Endothelial cell of umbilical vein (primary cell): ENCODE data around the gene OPTN. TPM values are rescaled to one million over a fixed set of nuclear protein-coding genes. Genes with fewer than 3 reads are reported as not detected.

Experiments
- BruUV-seq: library from RNA; stranded (reverse); fragments of 400-500 nt; replicated peaks from 2 replicates; lab custom pipeline; 2021; lab: Mats Ljungman, UMichigan
- CTCF ChIA-PET: fragments of 300-600, 350-600 bp; sonication (Branson Sonifier 250); formaldehyde crosslinking; loops from one replicate; lab custom pipeline; 2021; ENCODE audit warnings: antibody characterized with exemption, inconsistent platforms; lab: Charles Lee
- POLR2A ChIA-PET: fragments of 300-600, 350-600 bp; sonication (Branson Sonifier 250); formaldehyde crosslinking; loops from one replicate; lab custom pipeline; 2021; ENCODE audit warnings: antibody characterized with exemption, inconsistent platforms; lab: Charles Lee
- DNase-seq: peaks from one replicate; pipeline ENCODE4 v3.0.0-alpha.2; 2011; ENCODE audit warnings: low read depth, low spot score
- FAIRE-seq: peaks from 2 replicates; lab custom pipeline; 2011; peaks lifted over from hg19 to GRCh38; lab: Jason Lieb, UNC
- H2AFZ ChIP-seq: 2 replicates; pipeline ENCODE4 v1.6.0; 2012; ENCODE audit warnings: low read depth, low read length, control low read depth, inconsistent platforms
- H3K27ac ChIP-seq: 2 replicates; pipeline ENCODE4 v1.5.1; 2011; ENCODE audit warnings: low read depth, mild to moderate bottlenecking, control low read depth, low read length, moderate library complexity; ENCODE audit not compliant: insufficient read depth
- H3K27me3 ChIP-seq, 2 experiments: 2 replicates each; pipeline versions ENCODE4 v1.6.0 to v1.6.1; 2011; ENCODE audit warnings: low read length in 2 of 2, mixed read lengths in 1 of 2; ENCODE audit not compliant: control insufficient read depth in 2 of 2, insufficient read depth in 2 of 2
- H3K36me3 ChIP-seq, 2 experiments: 2 replicates in 1 of 2; 3 replicates in 1 of 2; pipeline ENCODE4 v1.5.1; 2011; ENCODE audit warnings: low read length in 2 of 2, mild to moderate bottlenecking in 1 of 2, moderate library complexity in 1 of 2; ENCODE audit not compliant: control insufficient read depth in 2 of 2, insufficient read depth in 2 of 2; ENCODE audit errors: extremely low read depth in 1 of 2
- H3K4me1 ChIP-seq: 3 replicates; pipeline ENCODE4 v1.5.1; 2011; ENCODE audit warnings: mild to moderate bottlenecking, low read length; ENCODE audit not compliant: control insufficient read depth, insufficient read depth; ENCODE audit errors: extremely low read depth
- H3K4me2 ChIP-seq: 2 replicates; pipeline ENCODE4 v1.6.1; 2011; ENCODE audit warnings: low read length, control low read depth, mixed read lengths; ENCODE audit not compliant: insufficient read depth
- H3K4me3 ChIP-seq, 3 experiments: fragments of 200-600 bp in 1 of 3; sonication (generic), shearing (Covaris generic) in 1 of 3; replicated peaks in 1 of 3; 2 replicates each; pipeline ENCODE4 v1.5.1; 2011 to 2016; ENCODE audit warnings: control low read depth in 3 of 3, low read length in 3 of 3, mild to moderate bottlenecking in 2 of 3, inconsistent platforms in 1 of 3, low read depth in 1 of 3, moderate library complexity in 1 of 3; ENCODE audit not compliant: insufficient read depth in 1 of 3
- H3K79me2 ChIP-seq: 2 replicates; pipeline ENCODE4 v1.6.0; 2012; ENCODE audit warnings: low read length, inconsistent platforms; ENCODE audit not compliant: control insufficient read depth, insufficient read depth
- H3K9ac ChIP-seq: replicated peaks from 2 replicates; pipeline ENCODE3; 2011; ENCODE audit warnings: low read length, control low read depth; ENCODE audit not compliant: insufficient read depth; ENCODE audit errors: extremely low read depth
- H3K9me1 ChIP-seq: replicated peaks from 3 replicates; pipeline ENCODE4 v1.6.0; 2011; ENCODE audit warnings: mild to moderate bottlenecking, low read length; ENCODE audit not compliant: control insufficient read depth, insufficient read depth; ENCODE audit errors: extremely low read depth
- H3K9me3 ChIP-seq: replicated peaks from 2 replicates; pipeline ENCODE4 v1.5.1; 2012; ENCODE audit warnings: low read length, inconsistent platforms; ENCODE audit not compliant: control insufficient read depth, insufficient read depth
- H4K20me1 ChIP-seq: replicated peaks from 2 replicates; pipeline ENCODE3; 2011; ENCODE audit warnings: mild to moderate bottlenecking, low read length; ENCODE audit not compliant: control insufficient read depth, insufficient read depth; ENCODE audit errors: extremely low read depth
- CTCF ChIP-seq, 2 donors: IDR thresholded peaks; 1 replicate in 1 of 2; 2 replicates in 1 of 2; pipeline ENCODE4 v1.5.1; 2011; ENCODE audit warnings: low read length in 2 of 2, mild to moderate bottlenecking in 2 of 2, moderate library complexity in 2 of 2, control low read depth in 1 of 2, inconsistent platforms in 1 of 2, low read depth in 1 of 2; ENCODE audit not compliant: insufficient read depth in 1 of 2; ENCODE audit errors: extremely low read depth in 1 of 2
- EZH2 ChIP-seq: IDR thresholded peaks from 2 replicates; pipeline ENCODE4 v1.6.1; 2012; ENCODE audit warnings: borderline replicate concordance, low read depth, mild to moderate bottlenecking, moderate library complexity, low read length, inconsistent platforms; ENCODE audit not compliant: severe bottlenecking
- FOS ChIP-seq: IDR thresholded peaks from 2 replicates; pipeline ENCODE4 v1.6.1; 2011; ENCODE audit warnings: mild to moderate bottlenecking, low read length, moderate library complexity, borderline replicate concordance; ENCODE audit not compliant: insufficient read depth
- GATA2 ChIP-seq: IDR thresholded peaks from 2 replicates; pipeline ENCODE4 v1.7.0; 2011; ENCODE audit warnings: low read depth, mild to moderate bottlenecking, moderate library complexity, mixed read lengths, low read length; ENCODE audit not compliant: insufficient read length, insufficient read depth
- JUN ChIP-seq: IDR thresholded peaks from 2 replicates; pipeline ENCODE4 v1.6.1; 2011; ENCODE audit warnings: borderline replicate concordance, low read depth; ENCODE audit not compliant: insufficient read length, insufficient read depth
- MAX ChIP-seq: IDR thresholded peaks from 2 replicates; pipeline ENCODE4 v1.6.1; 2011; ENCODE audit not compliant: insufficient read depth, insufficient read length
- MYC ChIP-seq: IDR thresholded peaks from one replicate; pipeline ENCODE4 v1.6.1; 2011; ENCODE audit warnings: mild to moderate bottlenecking, low read depth, low read length
- POLR2A ChIP-seq: IDR thresholded peaks from 2 replicates; pipeline ENCODE4 v1.6.1; 2012; ENCODE audit warnings: low read depth, mild to moderate bottlenecking, control low read depth, low read length
- POLR2AphosphoS5 ChIP-seq: IDR thresholded peaks from 2 replicates; pipeline ENCODE4 v1.6.1; 2012; ENCODE audit warnings: low read depth, mild to moderate bottlenecking, control low read depth, low read length, moderate library complexity; ENCODE audit not compliant: insufficient read depth
- dilution Hi-C: fragments of 300-500 bp; cut with MboI; formaldehyde crosslinking; loops from one replicate; pipeline ENCODE4 v1.15.0; 2019; ENCODE audit warnings: low sequenced_read_pairs; ENCODE audit not compliant: extremely low pct_ligation_motif_present
- intact Hi-C: fragments of 100-400 bp; cut with micrococcal nuclease; formaldehyde crosslinking; loops from one replicate; pipeline ENCODE4 v1.10.0; 2022
- polyA plus RNA-seq, 4 experiments: library from polyadenylated mRNA; depleted of rRNA in 3 of 4; stranded (reverse) in 3 of 4; unstranded in 1 of 4; fragments of >200 nt; gene quantifications; 2 replicates each; pipeline versions ENCODE4 v1.2.1 to v1.2.3, GENCODE V29; 2011 to 2012; ENCODE audit warnings: missing spikeins in 1 of 4
- total RNA-seq: library from RNA; stranded (reverse); gene quantifications from 2 replicates; pipeline ENCODE4 v1.2.3, GENCODE V29; 2021

OPTN gene
- total and polyA plus RNA-seq, 2 donors (not counting 3 experiments of a cell fraction or from before 2014, with no cell fraction given): 22.7 to 94.2 TPM

DNA sequence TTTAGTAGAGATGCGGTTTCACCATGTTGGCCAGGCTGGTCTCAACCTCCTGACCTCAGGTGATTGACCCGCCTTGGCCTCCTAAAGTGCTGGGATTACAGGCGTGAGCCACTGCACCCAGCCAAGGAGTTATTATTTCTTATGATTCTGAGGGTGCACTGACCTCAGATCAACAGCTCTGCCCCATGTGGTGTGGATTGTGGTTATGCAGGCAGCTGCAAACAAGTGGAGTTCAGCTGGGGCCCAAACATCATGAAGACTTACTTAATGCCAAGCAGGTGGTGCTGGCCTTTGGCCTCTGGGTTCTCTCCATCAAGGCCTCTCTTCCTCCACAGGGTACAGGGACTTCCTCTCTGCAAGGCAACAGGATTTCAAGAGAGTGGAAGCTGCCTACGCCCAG is 45.1 kb upstream of the OPTN start:
- Histone ChIP-seq H2AFZ (no peak overlapping the region), H3K79me2 (no peaks in the 10 kb centered on the region), H3K27ac (no peak overlapping the region), H3K9me3 (no peaks in the 10 kb centered on the region), H3K4me2 (no peak overlapping the region), H3K4me1 (no peaks in the 10 kb centered on the region), H3K27me3 (no peaks in the 10 kb centered on the region), H4K20me1 (no peaks in the 10 kb centered on the region), H3K9ac (no peak overlapping the region), H3K4me3 (no peak overlapping the region), H3K9me1 (no peaks in the 10 kb centered on the region), H3K36me3 (no peaks in the 10 kb centered on the region)
- no peak for DNase-seq
- ChIA-PET CTCF (interaction anchor here (0.6 to 3.9 kb wide), 6 partner anchors 10 to 790 kb away, joined by 3 to 22 read pairs (median 6); no protein-coding TSS in a partner anchor), POLR2A (no interaction called here)
- FAIRE-seq: no peak
- no peak for TF ChIP-seq EZH2
- no peak for TF ChIP-seq MYC
- TF ChIP-seq FOS: no peak
- no peak for TF ChIP-seq POLR2AphosphoS5
- no peak for TF ChIP-seq GATA2
- TF ChIP-seq POLR2A: no peak
- TF ChIP-seq JUN: no peak
- no peak for TF ChIP-seq CTCF (IDR thresholded peaks at IDR 0.05; ENCODE audit: extremely low read depth in 1 of 2, insufficient read depth in 1 of 2, low read depth in 1 of 2, low read length in 2 of 2)
- no peak for TF ChIP-seq MAX
- no TSS peak for BruUV-seq
- intact Hi-C loops (loop anchor here (5.0 kb wide), 1 partner anchor 153 kb away; no protein-coding TSS in a partner anchor), dilution Hi-C loops (no loop called here)
